Peyer's patch (tissue), 4 donors: Measurements from ENCODE around the gene CENPX.

ENCODE experiments used
- POLR2A ChIP-seq, 2 donors: fragments of 450-650 bp; IDR thresholded peaks; one replicate each; pipeline ENCODE4 v1.5.1; 2017; ENCODE audit warnings: antibody characterized with exemption in 2 of 2, mild to moderate bottlenecking in 2 of 2, moderate library complexity in 2 of 2
- TF ChIP-seq, protein P1 (sequence below), 6 experiments: fragments of 450-650 bp in 4 of 6; fragments of 200-600 bp in 2 of 6; sonication (generic) in 1 of 6; IDR thresholded peaks; one replicate each; pipeline ENCODE4 v1.5.1; 2017 to 2019; ENCODE audit warnings: antibody characterized with exemption in 6 of 6, mild to moderate bottlenecking in 3 of 6, moderate library complexity in 1 of 6

DNA sequence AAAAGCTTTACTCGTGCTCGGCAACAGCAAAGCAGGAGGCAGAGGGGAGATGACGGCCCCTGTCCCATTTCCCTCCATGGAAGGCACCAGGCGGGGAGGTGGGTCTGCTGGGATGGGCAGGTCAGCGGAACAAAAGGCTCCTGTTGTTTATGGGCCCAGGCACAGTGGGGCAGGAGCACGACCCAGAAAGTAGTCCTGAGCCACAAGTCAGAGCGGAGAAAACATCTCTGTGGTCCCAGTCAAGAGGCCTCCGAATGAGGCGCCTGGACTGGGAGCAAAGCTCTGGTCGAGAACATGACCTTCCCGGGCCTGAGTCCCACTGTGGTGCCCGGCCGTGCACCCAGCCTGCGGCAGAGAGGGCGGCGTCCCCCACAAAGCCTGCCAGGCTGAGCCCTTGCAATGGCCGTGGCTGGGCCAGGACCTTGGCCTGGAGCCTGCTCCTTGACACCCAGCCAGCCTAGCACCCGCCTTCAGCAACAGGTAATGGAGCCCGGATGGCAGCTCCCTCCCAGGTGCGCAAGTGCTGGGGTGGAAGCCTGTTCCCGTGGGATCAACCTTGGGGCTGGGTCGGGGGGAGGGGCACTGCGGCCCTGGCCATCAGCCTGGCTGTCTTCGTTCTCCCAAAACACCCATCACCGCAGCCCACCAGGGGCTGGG lies 25.4 kb upstream of the CENPX start:
- TF ChIP-seq, protein P1, sequence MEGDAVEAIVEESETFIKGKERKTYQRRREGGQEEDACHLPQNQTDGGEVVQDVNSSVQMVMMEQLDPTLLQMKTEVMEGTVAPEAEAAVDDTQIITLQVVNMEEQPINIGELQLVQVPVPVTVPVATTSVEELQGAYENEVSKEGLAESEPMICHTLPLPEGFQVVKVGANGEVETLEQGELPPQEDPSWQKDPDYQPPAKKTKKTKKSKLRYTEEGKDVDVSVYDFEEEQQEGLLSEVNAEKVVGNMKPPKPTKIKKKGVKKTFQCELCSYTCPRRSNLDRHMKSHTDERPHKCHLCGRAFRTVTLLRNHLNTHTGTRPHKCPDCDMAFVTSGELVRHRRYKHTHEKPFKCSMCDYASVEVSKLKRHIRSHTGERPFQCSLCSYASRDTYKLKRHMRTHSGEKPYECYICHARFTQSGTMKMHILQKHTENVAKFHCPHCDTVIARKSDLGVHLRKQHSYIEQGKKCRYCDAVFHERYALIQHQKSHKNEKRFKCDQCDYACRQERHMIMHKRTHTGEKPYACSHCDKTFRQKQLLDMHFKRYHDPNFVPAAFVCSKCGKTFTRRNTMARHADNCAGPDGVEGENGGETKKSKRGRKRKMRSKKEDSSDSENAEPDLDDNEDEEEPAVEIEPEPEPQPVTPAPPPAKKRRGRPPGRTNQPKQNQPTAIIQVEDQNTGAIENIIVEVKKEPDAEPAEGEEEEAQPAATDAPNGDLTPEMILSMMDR (IDR thresholded peaks at IDR 0.05) = no peak
- TF ChIP-seq POLR2A (IDR thresholded peaks at IDR 0.05) = no peak
